Activated CD4-positive, alpha-beta T cell treated with anti-CD3 and anti-CD28 coated beads for 48 hours (primary cell): Measurements from ENCODE around the gene PPM1E.
"Not testable (repeated sequence)": the region's sequence is repeated elsewhere in the genome, so short reads cannot be mapped to it uniquely, and the experiment has no call there.

Experiments used
- DNase-seq: peaks from one replicate; pipeline ENCODE4 v3.0.0-alpha.2; 2020

PPM1E gene

DNA sequence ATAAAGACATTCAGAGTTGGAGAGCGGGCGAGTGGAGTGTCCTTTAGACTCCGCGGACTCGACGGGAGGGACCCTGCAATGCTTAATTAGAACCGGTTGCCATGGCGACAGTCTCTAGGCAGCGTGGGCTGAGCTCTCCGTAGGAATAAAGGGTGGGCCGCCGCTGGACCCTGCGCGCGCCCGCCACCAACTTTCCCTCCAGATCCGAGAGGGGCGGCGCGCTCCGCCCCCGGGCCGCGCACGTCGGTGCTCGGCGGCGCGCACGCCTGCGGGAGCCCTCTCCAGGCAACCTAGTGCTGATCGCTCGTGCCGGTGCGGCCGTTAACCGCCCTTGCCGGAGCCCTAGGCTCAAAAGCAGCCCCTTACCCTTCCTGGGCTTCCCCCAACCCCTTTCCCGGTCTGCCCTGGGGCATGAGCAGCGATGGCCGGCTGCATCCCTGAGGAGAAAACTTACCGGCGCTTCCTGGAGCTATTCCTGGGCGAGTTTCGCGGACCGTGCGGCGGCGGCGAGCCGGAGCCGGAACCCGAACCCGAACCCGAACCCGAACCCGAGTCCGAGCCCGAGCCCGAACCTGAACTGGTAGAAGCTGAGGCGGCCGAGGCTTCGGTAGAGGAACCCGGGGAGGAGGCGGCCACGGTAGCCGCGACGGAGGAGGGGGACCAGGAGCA lies at the start of gene PPM1E:
Gene PPM1E, plus strand, starts transcription at position 278 of the 669 bp plus-strand sequence.
- peak; percentile 58 for DNase-seq

GRCh38 chr17:58706351-58707140 lies 49.1 kb upstream of the PPM1E start:
- no peak for DNase-seq

GRCh38 chr17:58710948-58711552 lies 44.6 kb upstream of the PPM1E start:
- peak; percentile 47 for DNase-seq

DNA sequence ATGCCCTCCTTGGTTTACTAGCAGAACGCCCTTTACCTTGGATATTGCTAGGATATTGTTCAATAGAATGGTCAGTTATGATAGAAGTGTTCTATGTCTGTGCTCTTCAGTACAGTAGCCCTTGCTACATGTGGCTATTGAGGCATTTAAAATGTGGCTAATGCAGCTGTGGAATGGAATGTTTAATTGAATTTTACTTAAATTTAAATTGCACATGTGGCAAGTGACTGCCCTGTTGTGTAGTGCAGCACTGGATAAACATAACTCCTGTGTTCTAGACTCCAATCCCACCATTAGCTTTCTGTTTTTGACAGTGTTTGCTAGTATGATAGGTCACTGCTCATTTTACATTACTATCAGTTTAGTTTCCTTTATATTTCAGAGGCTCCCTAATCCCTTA lies 33.4 kb upstream of the PPM1E start:
- no peak for DNase-seq

DNA sequence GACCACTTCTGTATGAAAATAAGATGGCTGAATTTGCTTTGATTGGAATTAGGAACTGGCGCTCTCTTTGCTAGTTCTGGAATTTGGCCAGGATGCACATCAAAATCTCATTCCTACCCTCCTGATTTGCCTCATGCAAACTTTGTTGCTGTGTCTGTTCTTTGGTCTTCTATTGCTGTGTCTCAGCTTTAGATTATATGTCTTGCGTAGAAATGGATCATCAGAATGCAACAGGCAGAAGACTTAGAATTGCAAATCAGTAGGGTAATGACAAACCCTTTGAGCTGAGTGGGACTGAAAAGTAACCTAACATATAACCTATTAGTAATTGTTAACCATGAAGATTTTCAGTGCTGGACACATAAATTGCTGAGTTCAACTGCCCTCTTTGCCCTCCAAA lies 33.0 kb upstream of the PPM1E start:
- DNase-seq: no peak

DNA sequence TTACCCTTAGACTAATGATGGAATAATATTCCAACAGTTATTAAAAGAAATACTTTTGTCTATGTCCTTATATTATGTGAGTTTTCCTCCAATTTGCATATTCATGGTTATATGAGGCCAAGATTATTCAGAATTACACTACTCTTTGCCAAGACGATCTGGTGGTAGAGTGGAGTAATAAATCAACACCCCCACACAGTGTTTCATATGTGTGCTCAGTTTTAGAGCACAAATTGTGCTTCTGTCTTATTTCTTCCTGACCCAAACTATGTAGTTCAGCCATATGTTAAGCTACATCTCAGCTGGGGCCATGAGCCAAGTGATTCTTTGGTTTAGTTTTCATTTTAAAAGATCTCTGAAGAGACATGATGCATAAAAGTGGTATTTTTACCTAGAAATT lies 26.9 kb upstream of the PPM1E start:
- no peak for DNase-seq

DNA sequence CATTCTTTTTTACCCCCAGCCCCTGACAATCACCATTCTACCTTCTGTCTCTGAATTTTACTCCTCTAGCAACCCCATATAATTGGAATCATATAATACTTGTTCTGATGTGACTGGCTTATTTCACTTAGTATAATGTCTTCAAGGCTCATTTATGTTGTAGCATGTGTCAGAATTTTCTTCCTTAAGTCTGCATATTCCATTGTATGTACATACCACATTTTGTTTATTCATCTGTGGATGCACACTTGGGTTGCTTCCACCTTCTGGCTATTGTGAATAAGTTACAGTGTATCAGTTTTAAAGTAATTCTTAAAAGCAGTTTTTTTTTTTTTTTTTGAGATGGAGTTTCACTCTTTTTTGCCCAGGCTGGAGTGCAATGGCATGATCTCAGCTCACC lies 24.7 kb upstream of the PPM1E start:
- DNase-seq: no peak

DNA sequence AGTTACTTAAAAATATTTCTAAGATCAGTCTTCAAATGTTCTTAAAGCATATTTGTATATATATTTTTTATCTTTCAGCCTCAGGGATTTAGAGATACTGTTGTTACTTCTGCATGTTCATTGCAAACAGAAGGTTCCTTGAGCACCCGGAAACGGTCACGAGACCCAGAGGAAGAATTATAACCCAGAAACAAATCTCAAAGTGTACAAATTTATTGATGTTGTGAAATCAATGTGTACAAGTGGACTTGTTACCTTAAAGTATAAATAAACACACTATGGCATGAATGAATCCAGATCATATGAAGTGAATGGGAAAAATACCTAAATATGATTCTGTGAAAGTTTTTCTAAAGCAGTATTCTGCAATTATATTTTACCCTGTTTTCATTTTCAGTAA lies 21.6 kb upstream of the PPM1E start:
- DNase-seq: no peak

DNA sequence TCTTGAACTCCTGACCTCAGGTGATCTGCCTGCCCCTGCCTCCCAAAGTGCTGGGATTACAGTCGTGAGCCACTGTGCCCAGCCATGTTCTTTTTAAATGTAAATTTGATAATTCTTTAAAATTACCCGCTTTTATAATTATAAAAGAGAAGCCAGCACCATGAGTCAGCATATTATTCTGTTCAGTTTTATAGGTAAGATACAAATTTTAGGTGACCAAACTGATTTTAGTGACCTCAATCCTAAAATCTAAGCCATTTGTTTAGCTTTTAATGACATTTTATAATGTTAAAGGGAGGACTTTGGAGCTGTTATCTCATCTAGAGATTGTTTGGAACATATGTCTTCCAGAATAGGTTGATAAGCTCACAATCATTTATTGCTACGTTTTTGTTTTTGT lies 20.8 kb upstream of the PPM1E start:
- no peak for DNase-seq

DNA sequence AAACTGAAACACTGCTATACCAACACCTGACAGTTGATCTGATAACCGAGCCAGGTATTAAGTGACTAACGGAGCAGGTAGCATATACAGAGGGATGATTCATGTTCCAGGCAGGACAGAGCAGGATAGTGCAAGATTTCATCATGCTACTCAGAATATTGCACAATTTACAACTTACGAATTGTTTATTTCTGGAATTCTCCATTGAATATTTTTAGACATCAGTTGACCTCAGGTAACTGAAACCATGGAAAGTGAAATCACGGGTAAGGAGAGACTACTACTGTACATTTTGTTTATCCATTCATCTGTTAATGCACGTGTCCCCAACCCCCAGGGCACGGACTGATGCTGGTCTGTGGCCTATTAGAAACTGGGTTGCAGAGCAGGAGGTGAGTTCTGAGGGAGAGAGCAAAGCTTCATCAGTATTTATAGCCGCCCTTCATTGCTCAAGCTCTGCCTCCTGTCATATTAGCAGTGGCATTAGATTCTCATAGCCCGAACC lies 14.5 kb upstream of the PPM1E start:
- no peak for DNase-seq

DNA sequence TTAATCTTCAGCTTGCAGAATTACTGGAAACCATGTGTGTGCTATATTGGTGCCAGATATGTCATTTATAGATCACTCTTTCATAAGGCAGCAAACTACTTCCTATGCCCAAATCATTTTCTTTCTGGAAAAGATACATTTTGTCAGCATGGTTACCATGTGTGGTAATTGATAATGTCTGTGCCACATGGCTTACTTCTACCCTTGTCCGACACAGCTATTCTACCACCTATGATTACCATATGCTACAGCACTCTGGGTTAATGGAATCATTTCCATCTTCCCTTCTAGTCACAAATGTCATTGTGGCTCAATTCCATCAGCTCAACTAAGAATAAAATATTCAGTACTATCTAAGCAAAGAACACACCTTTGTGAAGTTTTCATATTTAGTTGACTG lies 8.0 kb upstream of the PPM1E start:
- DNase-seq: no peak

- DNase-seq: not testable (repeated sequence)
Observed at GRCh38 chr17:58749627-58750026, 6.0 kb upstream of the PPM1E start.

DNA sequence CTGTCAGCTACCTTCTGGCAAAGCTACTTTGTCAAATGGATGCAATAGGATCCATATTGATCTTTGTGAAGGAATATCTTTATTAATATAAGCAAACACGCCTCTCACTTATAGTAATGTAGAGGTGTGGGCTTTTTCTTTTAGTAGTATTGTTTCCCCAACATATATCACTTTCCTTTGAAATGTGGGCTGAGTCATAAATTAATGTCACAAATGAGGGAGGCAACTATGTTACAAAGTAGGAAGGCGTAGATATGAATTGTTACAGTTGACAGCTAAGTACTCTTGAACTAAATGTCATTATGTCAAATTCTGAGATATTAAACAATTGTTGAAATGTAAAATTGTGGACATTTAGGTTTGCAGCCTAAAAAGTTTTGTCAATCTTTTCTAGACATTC lies 2.6 kb upstream of the PPM1E start:
- DNase-seq: no peak

- no peak for DNase-seq
Observed at GRCh38 chr17:58755269-58755576, 431 bp upstream of the PPM1E start.

DNA sequence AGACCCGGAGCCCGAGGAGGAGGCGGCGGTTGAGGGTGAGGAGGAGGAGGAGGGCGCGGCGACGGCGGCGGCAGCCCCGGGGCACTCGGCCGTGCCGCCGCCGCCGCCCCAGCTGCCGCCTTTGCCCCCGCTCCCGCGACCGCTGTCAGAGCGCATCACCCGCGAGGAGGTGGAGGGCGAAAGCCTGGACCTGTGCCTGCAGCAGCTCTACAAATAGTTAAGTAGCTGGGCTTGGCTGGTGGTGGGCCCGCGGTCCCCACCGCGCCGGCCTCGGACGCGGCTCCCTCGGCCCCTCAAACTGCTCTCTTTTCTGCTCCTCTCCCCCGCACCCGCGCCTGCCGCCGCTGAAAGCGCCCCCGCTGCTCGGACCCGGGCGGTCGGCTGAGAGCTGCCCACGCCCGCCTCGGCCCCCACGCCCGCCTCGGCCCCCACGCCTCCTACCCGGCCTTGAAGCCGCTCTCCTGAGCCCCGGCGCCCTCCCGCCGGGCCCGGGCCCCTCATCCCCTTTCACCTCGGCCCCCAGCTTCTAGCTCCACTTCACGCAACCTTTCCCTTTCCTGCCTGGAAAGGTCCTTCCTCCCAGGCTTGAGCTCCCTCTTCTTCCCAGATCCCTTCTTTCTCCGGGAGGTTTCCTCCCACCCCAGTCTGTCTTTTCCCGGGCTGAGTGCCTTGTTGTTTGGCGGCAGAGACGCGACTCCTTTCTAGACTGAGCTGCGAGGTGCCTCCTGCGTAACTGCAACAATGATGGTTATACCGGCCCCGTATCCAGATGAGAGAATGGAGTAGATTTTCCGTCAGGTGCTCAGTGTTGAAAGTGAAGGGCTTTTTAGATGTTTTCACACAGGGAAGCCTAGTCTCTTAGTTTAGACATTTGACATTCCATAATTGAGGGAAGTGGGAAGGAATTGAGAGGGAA lies 850 bp downstream of the PPM1E start:
- peak; percentile 20 for DNase-seq

DNA sequence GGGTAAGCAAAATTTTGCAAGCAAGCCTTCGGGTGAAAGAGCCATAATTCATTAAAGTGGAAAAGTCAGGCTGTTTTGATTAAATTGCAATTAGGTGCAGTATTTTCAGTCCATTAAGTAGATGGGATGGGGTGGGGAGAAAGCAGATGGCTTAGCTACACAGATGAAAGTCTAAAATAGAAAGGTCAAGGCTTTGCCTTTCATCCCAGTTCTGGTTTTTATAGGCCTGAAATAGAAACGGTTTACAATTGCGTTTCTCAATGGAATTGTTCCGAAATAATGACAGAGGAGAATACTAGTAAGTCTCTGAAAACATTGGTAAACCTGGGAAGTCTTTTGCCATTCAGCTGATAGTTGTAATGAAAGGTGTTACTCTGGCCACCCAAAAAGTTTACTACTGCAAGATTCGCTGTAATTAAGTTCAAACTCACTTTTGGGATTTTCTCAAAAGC lies 1.5 kb downstream of the PPM1E start:
- DNase-seq: no peak

- DNase-seq: no peak
Observed at GRCh38 chr17:58758890-58759289, 3.2 kb downstream of the PPM1E start.

GRCh38 chr17:58759522-58759921 lies 3.9 kb downstream of the PPM1E start:
- no peak for DNase-seq

DNA sequence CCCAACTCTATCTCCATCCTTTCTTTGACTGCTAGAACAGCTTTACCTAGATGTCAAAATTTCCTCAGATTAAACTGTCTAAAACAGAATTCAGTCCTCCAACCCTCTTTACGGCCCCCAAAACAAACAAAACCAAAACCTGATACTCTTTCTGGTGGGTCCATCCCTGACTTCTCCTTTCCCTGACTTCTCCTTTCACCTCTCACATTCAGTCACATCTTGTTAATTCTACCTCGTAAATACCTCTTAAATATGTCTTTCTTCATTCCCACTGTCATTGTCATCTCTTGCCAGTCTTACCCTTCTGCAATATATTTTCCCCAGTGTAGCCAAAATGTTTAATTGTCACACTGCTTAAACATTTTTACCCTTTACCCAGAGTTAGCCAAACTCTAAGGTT lies 4.6 kb downstream of the PPM1E start:
- DNase-seq: no peak

DNA sequence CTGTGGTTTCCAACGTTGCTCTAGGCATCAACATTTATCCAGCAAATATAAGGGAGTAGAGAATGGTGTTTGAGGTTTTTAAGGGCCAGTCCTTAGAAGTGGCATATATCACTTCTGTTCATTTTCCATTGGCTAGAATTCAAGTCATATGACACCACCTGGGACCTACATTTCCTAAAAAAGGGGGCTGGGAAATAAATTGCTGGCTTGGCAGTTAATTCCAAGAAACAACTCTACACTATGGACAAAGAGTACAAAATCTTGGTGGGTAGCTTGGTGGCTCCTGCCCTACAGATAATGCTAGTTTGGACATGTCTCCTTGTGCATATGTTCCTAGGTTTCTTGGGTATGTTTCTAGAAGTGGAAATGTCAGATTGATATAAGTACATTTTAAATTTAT lies 7.6 kb downstream of the PPM1E start:
- DNase-seq: no peak

GRCh38 chr17:58764373-58764772 lies 8.7 kb downstream of the PPM1E start:
- no peak for DNase-seq

DNA sequence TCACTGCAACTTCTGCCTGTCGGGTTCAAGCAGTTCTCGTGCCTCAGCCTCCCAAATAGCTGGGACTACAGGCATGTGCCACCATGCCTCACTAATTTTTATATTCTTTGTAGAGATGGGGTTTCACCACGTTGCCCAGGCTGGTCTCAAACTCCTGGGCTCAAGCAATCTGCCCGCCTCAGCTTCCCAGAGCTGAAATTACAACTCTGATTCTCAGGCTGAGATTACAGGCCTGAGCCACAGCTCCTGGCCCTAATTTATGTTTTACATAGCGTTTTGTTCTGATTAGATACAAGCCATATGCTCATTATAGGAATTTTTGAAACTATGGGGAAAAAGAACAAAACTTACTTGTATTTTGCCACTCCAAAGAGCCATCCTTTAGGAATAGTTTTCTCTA lies 22.8 kb downstream of the PPM1E start:
- DNase-seq: not testable (repeated sequence)

- DNase-seq: no peak
Observed at GRCh38 chr17:58779446-58779845, 23.8 kb downstream of the PPM1E start.
